IPS-11a (cell line): ENCODE data around the gene HEXD.
"Not testable (repeated sequence)": the region's sequence is repeated elsewhere in the genome, so short reads cannot be mapped to it uniquely, and the experiment has no call there.

Experiments
- H3K4me3 ChIP-seq: one replicate; pipeline ENCODE4 v1.5.1; 2013; ENCODE audit warnings: low read depth, low read length, control low read depth

Gene HEXD

GRCh38 chr17:82382220-82382932 is 35.8 kb upstream of the HEXD start:
- not testable (repeated sequence) for H3K4me3 ChIP-seq

GRCh38 chr17:82382933-82383255 is 35.3 kb upstream of the HEXD start:
- H3K4me3 ChIP-seq = no peak overlapping the region

- H3K4me3 ChIP-seq = no peak overlapping the region
Measured at GRCh38 chr17:82383411-82383810, 34.7 kb upstream of the HEXD start.

DNA sequence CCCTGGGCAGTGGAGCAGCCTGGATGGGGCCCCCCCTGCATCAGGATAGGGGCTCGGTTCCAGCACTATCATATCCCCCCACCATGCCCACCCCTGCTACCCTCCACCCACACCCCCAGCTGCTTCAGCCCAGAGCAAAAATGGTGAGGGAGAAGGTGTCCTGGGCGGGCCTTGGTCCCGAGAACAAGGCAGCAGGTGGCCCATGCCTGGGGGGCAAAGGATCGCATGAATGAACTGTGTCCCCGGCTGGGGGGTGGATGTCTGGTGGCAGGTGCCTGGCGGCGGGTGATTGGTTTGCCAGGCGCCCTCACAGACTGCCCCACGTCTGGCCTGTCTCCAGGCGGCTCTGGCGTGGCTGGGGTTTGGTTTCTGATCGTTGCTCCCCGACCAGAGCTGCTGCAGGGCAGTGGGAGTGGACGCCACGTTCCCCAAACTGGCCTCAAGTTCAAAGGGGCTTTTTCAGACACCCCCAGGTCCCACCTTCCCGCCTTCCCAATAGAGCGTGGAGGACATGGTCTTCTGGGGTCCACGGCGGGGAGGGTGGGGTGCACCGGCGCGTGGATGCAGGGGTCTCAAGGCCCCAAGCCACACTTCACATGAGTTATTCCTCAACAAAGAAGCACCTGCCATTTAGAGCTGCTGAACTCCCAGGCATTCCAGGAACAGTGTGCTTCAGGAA is 34.0 kb upstream of the HEXD start:
- H3K4me3 ChIP-seq = no peak overlapping the region

DNA sequence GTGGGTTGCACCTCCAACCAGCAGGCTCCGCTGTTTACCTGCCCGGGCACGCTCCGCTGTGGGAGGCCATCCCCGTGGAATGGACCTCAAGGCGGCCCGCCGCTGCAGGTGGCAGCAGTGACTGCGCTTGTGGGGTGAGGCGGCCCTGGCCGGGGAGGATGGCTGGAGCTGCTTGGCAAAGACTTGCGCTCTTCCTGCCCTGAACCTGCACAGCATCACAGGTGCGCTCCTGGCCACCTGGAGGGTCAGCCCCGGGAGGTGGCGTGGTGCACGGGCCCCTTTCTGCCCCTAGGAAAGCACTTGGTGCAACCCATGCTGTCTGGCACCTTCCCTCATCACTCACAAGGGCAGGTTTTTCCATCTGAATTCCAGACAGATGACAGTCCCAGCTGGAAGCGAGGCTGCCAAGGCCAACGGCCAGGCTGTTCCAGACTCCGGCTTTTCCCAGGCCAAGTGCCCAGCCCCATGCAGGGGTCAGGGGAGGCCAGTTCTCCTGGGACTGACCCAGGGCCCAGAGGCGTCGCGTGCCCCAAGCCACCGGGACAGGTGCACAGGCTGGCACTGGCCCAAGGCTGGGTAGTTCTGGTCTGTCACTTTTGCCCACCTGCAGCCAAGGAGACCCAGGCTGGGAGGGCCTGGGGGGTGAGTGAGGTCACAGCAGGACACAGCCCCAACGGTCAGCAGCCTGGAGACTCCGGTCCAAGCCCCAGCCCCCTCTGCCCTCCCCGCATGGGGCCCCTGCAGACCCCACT is 33.2 kb upstream of the HEXD start:
- H3K4me3 ChIP-seq = no peak overlapping the region

DNA sequence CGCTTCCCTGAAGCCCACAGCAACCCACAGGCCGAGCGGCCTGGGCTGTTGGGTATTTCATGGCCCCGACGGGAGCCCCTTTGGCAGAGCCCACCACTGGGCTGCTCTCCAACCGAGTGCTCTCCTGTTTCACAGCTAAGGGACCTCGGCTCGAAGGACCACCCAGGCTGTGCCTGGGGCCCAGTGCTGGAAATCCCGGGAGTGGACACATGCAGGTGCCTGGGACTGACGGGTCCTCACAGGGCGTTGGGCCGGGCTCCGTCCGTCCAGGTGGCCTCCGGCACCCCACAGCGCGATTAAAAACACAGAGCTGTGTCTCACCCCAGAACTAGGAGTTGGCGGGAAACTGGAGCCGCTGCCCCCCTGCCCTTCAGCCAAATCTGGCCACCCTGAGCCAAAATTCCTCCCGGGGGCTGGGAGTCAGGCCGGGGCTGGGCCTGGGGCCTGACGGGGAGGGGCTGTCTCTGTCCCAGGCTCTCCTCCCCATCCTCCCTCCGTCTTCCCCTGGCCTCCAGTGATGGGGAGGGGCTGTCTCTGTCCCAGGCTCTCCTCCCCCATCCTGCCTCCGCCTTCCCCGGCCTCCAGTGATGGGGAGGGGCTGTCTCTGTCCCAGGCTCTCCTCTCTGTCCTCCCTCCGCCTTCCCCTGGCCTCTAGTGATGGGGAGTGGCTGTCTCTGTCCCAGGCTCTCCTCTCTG is 32.4 kb upstream of the HEXD start:
- H3K4me3 ChIP-seq = no peak overlapping the region

GRCh38 chr17:82386255-82386831 is 31.8 kb upstream of the HEXD start:
- no peak overlapping the region for H3K4me3 ChIP-seq

DNA sequence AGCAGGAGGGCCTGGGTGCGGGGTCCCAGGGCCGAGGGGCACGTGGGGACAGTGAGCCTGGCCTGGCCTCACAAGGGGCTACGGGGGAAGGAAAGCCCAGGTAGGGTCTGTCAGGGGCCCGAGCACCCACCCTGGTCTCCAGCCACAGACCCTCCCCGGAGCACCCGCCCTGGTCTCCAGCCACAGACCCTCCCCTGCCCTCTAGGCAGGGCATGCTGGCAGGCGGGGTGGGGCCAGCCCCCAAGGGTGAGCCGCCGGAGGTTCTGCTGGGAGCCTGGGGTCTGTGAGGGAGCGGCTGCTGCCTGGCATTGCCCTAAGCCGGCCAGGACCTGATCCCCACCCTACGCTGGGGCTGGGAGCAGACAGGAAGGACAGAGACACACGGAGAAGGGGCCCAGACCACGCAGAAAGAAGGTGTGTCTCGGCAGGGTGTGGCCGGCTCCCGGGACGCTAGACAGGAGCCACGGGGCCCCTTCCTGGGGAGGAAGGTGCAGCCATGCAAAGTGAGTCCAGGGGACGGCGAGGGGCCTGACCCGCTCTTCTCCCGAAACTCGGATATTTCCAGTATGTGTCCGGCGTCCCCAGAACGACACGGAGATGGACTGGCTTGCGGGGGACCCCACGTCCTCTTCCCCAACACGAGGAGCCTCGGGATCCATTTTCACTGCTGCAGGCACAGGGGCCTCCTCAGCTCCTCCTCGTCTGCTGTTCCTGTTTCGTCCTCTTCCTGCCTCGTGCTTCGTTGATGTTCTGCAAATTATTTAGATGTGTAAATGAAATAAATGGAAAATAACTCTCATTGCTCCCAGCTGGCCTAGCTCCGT is 31.1 kb upstream of the HEXD start:
- H3K4me3 ChIP-seq = no peak overlapping the region

- H3K4me3 ChIP-seq = no peak overlapping the region
Measured at GRCh38 chr17:82387705-82388106, 30.4 kb upstream of the HEXD start.

DNA sequence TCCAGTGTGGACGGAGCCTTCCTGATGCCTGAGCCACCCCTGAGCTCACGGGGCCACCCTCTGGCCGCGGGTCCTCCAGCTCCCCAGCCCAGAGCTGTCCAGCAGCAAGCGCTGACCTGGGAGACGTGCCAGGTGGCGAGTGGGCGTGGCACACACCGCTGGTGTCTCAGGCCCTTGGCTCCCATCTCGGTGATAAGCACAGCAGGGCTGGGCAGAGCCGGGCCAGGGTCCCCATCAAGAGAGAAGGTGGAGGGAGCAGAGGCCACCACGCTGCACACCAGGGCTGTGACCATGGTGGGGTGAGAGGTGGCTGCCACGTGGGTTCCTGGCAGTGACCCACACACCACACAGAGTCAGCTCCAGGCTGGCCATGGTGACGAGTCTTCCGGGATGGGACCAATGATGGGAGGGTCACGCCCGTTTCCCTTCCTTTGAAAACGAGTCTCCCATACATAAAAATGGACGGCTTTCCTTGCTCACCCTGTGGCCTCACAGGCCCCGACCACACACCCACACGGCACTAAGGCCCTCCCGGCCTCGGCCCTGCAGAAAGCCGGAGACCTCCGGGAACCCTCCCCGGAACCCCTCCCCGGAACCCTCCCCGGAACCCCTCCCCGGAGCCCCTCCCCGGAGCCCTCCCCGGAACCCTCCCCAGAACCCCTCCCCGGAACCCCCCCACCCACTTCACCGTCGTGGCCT is 29.8 kb upstream of the HEXD start:
- no peak overlapping the region for H3K4me3 ChIP-seq

GRCh38 chr17:82388922-82389283 is 29.2 kb upstream of the HEXD start:
- H3K4me3 ChIP-seq = no peak overlapping the region

DNA sequence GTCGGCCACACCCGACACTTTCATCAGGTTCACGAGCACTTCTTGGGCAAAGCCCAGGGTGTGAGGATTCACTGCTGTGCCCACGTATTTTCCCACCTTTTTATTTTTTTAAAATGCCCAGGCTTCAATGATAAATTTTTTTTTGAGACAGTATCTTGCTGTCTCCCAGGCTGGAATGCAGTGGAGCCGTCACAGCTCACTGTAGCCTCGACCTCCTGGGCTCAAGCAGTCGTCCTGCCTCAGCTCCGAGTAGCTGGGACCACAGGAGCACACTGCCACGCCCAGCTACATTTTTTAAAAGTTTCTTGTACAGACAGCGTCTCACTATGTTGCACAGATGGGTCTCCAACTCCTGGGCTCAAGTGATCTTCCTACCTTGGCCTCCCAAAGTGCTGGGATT is 28.8 kb upstream of the HEXD start:
- H3K4me3 ChIP-seq = no peak overlapping the region

DNA sequence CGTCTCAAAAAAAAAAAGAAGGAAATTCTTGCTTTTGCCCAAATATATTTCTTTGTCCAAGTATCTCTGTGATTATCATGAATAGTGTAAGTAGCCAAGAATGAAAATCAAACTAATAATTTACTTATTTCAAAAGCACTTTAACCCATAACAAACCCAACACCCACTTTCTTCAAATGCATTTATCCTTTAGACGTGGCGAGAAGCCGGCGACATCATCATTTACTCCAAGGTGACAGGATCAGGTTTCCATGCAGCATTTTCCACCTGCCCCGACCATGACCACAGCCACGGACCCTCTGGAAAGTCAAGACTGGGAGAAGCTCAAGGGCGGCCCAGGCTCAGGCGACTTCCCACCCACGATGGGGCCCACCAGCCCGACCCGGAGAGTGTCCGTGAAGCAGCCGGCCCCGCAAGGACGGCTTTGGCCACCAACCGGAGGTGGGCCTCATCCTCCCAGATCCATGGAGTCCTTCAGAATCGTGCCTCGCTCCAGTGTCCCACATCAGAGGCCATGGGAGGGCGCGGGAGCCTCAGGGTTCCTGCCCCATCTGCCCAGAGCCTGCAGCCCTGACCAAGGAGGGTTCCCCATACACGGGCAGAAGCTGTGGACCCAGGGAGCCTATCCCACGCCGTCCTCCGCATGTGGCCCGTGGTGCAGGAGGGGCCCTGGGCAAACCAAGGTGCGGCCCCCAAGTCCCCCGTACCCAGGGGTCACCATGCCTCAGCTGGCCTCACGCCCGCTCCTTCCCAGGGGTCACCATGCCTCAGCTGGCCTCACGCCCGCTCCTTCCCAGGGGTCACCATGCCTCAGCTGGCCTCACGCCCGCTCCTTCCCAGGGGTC is 27.9 kb upstream of the HEXD start:
- no peak overlapping the region for H3K4me3 ChIP-seq

DNA sequence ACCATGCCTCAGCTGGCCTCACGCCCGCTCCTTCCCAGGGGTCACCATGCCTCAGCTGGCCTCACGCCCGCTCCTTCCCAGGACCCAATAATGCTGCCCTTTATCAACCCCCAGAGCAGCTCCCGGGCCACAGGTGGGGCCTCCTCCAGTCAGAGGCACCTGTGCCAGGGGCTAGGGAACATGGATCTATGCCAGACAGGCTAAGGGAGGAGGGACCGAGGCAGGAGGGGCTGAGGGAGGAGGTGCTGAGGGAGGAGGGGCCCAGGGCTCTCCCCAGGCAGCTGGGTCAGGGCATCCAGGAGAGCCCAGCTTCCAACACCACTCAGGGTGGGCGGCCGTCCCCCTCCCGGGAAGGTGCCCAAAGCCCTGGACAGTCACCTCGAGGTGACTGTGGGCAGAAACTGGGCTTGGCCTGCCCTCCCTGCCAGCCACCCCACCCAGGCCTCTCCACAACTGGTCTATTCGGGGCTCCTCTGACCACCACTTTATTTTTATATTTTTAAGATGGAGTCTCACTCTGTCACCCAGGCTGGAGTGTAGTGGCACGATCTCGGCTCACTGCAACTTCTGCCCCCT is 27.2 kb upstream of the HEXD start:
- H3K4me3 ChIP-seq = no peak overlapping the region

DNA sequence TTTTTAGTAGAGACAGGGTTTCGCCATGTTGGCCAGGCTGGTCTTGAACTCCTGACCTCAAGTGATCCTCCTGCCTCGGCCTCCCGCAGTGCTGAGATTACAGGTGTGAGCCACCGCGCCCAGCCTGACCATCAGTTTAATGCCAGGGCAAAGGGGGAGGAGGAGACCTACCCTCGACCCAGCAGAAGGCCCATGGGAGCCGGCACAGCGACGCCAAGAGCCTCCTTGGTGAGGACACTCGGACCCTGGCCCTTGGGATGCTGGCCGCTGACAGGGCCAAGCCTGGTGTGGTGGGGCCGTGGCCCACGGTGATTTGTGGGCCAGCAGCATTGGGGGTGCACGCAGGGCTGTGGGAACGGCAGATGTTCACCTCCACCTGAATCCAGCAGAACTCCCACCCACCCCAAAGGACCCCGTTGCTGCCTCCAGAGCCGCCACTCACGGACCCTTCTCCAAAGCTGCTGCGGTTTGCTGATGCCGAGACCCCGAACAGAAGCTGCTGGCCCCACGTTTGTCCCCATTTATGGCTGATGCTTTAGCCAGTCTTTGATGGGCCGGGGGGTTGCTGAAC is 26.6 kb upstream of the HEXD start:
- H3K4me3 ChIP-seq = no peak overlapping the region

GRCh38 chr17:82392209-82392920 is 25.8 kb upstream of the HEXD start:
- H3K4me3 ChIP-seq = no peak overlapping the region

DNA sequence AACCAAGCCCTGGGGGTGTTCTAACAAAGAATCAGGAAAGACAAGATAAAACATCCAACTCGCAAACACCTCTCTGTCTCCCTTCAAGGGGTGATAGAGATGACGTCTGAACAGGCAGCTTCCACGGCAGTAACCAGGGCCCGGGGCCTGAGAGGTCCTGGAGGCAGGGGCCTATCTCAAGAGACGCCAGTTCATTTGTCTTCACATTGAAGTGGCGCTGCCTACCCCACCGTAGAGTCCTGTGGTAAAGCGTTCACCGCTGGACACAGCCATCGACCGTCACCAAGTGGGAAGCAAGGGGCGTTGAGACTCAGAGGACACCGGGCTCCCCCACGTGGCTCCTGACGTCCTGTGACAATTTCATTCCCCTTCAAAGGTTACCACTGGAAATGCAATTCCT is 25.2 kb upstream of the HEXD start:
- no peak overlapping the region for H3K4me3 ChIP-seq

GRCh38 chr17:82394278-82394677 is 23.9 kb upstream of the HEXD start:
- H3K4me3 ChIP-seq = no peak overlapping the region
